Spleen (tissue), 7 donors: ENCODE measurements around the gene ALK.

ENCODE experiments used
- POLR2A ChIP-seq, 3 donors: fragments of 450-650 bp; IDR thresholded peaks; one replicate each; pipeline ENCODE4 v1.5.1; 2017; ENCODE audit warnings: antibody characterized with exemption in 3 of 3, mild to moderate bottlenecking in 1 of 3
- POLR2AphosphoS5 ChIP-seq, 3 donors: sonication (generic); formaldehyde crosslinking; IDR thresholded peaks; one replicate each; pipeline ENCODE4 v1.5.1; 2017; ENCODE audit warnings: antibody characterized with exemption in 3 of 3
- TF ChIP-seq, protein P1 (sequence below), 11 experiments: fragments of 200-600 bp in 7 of 11; fragments of 450-650 bp in 4 of 11; sonication (generic) in 4 of 11; IDR thresholded peaks in 8 of 11; conservative IDR thresholded peaks in 3 of 11; 1 replicate in 7 of 11; 2 replicates in 4 of 11; pipeline versions ENCODE4 v1.4.0 to v1.8.0; 2016 to 2021; ENCODE audit warnings: antibody characterized with exemption in 11 of 11, inconsistent platforms in 4 of 11, mild to moderate bottlenecking in 1 of 11
- donor health status: DM: no; HTN: no; CAD: no; lungs with moderate emphysema.
- donor health status: DM: no; HTN: no; CAD: no.
- donor health status: DM: no; HTN: no; CAD: no.

DNA sequence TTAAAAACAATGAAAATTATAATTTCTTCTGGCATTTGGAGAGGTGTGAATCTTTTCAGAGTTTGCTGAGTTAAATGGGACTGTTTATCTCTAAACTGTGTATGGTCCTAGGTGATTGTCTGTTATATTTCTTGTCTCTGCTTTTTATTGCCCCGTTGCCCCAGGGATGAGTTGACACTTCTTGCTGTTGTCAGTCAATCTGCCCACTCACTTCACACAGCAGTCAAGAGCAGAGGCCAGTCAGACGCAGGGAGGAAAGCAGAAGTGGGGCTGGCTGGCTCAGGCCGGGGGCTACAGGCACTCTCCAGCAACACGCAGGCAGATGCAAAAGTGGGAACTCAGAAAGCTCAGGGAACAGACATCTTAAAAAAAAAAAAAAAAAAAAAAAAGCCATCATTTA is 441.0 kb downstream of the ALK start:
- TF ChIP-seq, protein P1, sequence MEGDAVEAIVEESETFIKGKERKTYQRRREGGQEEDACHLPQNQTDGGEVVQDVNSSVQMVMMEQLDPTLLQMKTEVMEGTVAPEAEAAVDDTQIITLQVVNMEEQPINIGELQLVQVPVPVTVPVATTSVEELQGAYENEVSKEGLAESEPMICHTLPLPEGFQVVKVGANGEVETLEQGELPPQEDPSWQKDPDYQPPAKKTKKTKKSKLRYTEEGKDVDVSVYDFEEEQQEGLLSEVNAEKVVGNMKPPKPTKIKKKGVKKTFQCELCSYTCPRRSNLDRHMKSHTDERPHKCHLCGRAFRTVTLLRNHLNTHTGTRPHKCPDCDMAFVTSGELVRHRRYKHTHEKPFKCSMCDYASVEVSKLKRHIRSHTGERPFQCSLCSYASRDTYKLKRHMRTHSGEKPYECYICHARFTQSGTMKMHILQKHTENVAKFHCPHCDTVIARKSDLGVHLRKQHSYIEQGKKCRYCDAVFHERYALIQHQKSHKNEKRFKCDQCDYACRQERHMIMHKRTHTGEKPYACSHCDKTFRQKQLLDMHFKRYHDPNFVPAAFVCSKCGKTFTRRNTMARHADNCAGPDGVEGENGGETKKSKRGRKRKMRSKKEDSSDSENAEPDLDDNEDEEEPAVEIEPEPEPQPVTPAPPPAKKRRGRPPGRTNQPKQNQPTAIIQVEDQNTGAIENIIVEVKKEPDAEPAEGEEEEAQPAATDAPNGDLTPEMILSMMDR (IDR thresholded peaks at IDR 0.05 in 8 of 11, conservative IDR thresholded peaks at IDR 0.05 in 3 of 11): no peak
- TF ChIP-seq POLR2A (IDR thresholded peaks at IDR 0.05) (no peak), POLR2AphosphoS5 (IDR thresholded peaks at IDR 0.05) (no peak)
